Measurements from ENCODE around the gene GPR42. TPM values are rescaled to one million over a fixed set of nuclear protein-coding genes. Genes with fewer than 3 reads are reported as not detected.

The GPR42 gene
- total RNA-seq, 1 experiment from 2014 or later = not detected

DNA sequence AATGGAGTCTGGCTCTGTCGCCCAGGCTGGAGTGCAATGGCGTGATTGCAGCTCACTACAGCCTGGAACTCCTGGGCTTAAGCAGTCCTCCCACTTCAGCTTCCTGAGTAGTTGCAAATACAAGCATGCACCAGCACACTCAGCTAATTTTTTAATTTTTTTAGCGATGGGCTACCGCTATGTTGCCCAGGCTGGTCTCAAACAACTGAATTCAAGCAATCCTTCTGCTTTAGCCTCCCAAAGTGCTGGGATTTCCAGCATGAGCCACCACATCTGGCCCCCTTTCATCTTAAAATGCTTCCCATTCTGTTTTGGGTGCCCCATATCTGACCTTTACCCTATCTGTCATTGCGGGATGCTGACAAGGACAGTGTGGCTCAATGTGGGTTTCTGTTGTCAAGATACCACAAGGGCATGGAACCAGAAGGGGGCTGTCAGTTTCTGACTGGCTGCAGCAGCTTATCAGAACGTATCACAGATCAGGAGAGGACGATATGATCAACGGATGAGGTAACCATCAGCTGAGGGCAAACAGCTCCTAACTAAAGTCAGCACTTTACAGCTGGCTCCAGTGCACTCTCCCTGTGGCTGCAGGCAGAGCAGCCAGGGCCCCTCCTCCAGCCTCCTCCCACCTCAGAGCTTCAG lies 32.4 kb downstream of the GPR42 start:
- Mint-ChIP-seq H3K9me3 (no peaks in the 10 kb centered on the region), H3K27me3 (ENCODE audit: low read depth) (peaks cover 6% of the 10 kb centered on the region; the same call in 1 of the 2 replicates), H3K36me3 (no peaks in the 10 kb centered on the region), H3K4me3 (no peak overlapping the region), H3K27ac (no peak overlapping the region), H3K4me1 (no peaks in the 10 kb centered on the region)
- CTCF ChIA-PET = interaction anchor here (0.6 to 0.7 kb wide), 3 partner anchors 9 to 999 kb away, joined by 3 to 6 read pairs (median 4); partner anchors contain the start of gene PDCD2L
- ATAC-seq = no peak
- POLR2A ChIA-PET = interaction anchor here (0.6 to 0.7 kb wide), 2 partner anchors 29 to 1147 kb away, joined by 3 read pairs; no protein-coding TSS in a partner anchor
- DNase-seq (ENCODE audit: low spot score) = no peak
- TF ChIP-seq PREB (CRISPR knock-in tag; IDR thresholded peaks at IDR 0.05; ENCODE audit: borderline replicate concordance) (no peak), HMGXB4 (CRISPR knock-in tag; IDR thresholded peaks at IDR 0.05) (no peak), ATF2 (CRISPR knock-in tag; IDR thresholded peaks at IDR 0.05; ENCODE audit: borderline replicate concordance, low read depth) (no peak), MYBL2 (CRISPR knock-in tag; IDR thresholded peaks at IDR 0.05) (no peak), ZMAT4 (CRISPR knock-in tag; IDR thresholded peaks at IDR 0.05) (no peak), PRDM15 (CRISPR knock-in tag; IDR thresholded peaks at IDR 0.05) (no peak), ZNF138 (CRISPR knock-in tag; conservative IDR thresholded peaks at IDR 0.05) (no peak), HMGA2 (CRISPR knock-in tag; IDR thresholded peaks at IDR 0.05) (no peak), ZBTB21 (CRISPR knock-in tag; IDR thresholded peaks at IDR 0.05; ENCODE audit: borderline replicate concordance) (no peak), TCF7 (CRISPR knock-in tag; IDR thresholded peaks at IDR 0.05; ENCODE audit: low read depth) (no peak), E2F1 (CRISPR knock-in tag; IDR thresholded peaks at IDR 0.05) (no peak)
- TF ChIP-seq, protein P1, sequence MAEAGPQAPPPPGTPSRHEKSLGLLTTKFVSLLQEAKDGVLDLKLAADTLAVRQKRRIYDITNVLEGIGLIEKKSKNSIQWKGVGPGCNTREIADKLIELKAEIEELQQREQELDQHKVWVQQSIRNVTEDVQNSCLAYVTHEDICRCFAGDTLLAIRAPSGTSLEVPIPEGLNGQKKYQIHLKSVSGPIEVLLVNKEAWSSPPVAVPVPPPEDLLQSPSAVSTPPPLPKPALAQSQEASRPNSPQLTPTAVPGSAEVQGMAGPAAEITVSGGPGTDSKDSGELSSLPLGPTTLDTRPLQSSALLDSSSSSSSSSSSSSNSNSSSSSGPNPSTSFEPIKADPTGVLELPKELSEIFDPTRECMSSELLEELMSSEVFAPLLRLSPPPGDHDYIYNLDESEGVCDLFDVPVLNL (CRISPR knock-in tag; IDR thresholded peaks at IDR 0.05; ENCODE audit: borderline replicate concordance, low read depth) = no peak
- TF ChIP-seq, protein P2, sequence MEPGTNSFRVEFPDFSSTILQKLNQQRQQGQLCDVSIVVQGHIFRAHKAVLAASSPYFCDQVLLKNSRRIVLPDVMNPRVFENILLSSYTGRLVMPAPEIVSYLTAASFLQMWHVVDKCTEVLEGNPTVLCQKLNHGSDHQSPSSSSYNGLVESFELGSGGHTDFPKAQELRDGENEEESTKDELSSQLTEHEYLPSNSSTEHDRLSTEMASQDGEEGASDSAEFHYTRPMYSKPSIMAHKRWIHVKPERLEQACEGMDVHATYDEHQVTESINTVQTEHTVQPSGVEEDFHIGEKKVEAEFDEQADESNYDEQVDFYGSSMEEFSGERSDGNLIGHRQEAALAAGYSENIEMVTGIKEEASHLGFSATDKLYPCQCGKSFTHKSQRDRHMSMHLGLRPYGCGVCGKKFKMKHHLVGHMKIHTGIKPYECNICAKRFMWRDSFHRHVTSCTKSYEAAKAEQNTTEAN (CRISPR knock-in tag; IDR thresholded peaks at IDR 0.05) = no peak
- TF ChIP-seq, protein P3, sequence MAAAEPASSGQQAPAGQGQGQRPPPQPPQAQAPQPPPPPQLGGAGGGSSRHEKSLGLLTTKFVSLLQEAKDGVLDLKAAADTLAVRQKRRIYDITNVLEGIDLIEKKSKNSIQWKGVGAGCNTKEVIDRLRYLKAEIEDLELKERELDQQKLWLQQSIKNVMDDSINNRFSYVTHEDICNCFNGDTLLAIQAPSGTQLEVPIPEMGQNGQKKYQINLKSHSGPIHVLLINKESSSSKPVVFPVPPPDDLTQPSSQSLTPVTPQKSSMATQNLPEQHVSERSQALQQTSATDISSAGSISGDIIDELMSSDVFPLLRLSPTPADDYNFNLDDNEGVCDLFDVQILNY (CRISPR knock-in tag; IDR thresholded peaks at IDR 0.05) = no peak
- TF ChIP-seq, protein P4, sequence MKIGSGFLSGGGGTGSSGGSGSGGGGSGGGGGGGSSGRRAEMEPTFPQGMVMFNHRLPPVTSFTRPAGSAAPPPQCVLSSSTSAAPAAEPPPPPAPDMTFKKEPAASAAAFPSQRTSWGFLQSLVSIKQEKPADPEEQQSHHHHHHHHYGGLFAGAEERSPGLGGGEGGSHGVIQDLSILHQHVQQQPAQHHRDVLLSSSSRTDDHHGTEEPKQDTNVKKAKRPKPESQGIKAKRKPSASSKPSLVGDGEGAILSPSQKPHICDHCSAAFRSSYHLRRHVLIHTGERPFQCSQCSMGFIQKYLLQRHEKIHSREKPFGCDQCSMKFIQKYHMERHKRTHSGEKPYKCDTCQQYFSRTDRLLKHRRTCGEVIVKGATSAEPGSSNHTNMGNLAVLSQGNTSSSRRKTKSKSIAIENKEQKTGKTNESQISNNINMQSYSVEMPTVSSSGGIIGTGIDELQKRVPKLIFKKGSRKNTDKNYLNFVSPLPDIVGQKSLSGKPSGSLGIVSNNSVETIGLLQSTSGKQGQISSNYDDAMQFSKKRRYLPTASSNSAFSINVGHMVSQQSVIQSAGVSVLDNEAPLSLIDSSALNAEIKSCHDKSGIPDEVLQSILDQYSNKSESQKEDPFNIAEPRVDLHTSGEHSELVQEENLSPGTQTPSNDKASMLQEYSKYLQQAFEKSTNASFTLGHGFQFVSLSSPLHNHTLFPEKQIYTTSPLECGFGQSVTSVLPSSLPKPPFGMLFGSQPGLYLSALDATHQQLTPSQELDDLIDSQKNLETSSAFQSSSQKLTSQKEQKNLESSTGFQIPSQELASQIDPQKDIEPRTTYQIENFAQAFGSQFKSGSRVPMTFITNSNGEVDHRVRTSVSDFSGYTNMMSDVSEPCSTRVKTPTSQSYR (CRISPR knock-in tag; IDR thresholded peaks at IDR 0.05) = no peak
- TF ChIP-seq, protein P5, sequence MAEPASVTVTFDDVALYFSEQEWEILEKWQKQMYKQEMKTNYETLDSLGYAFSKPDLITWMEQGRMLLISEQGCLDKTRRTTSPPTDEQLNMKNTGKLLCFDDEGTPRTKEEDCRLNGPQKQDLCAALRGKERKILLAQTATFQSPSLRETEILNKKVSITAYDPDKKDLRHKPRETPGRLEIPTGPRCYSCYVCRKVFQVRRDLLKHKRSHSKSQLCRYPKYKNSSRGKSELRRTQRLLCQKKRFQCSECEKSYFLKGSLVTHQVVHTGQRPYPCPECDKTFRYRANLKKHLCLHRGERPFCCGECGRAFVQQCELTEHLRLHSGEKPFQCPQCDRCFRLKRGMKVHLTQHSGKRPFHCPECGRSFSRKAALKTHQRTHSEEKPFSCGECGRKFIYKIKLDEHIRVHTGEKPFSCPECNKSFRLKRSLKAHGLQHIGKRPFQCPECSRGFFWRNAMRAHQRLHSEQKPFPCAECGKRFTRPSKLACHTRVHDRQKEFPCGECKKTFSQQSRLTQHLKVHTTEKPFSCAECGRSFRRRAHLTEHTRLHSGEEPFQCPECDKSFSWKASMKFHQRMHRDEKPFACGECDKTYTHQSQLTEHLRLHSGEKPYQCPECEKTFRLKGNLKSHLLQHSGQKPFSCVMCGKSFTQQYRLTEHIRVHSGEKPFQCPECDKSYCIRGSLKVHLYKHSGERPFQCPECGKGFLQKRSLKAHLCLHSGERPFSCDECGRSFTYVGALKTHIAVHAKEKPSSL (CRISPR knock-in tag; conservative IDR thresholded peaks at IDR 0.05) = no peak

All from WTC11 (cell line).